IMR-90 (cell line): ENCODE data around the gene RINT1. TPM values are rescaled to one million over a fixed set of nuclear protein-coding genes. Genes with fewer than 3 reads are reported as not detected.
A peak's percentile ranks its signal among the peaks of the same experiment; 100 is the strongest.

Experiments
- BHLHE40 ChIP-seq: fragments of 150-350 bp; IDR thresholded peaks from 2 replicates; pipeline ENCODE4 v1.6.1; 2016; ENCODE audit warnings: mild to moderate bottlenecking, low read depth, low read length
- MXI1 ChIP-seq: IDR thresholded peaks from 2 replicates; pipeline ENCODE4 v1.6.1; 2012; ENCODE audit warnings: low read depth, mild to moderate bottlenecking, low read length, moderate library complexity, borderline replicate concordance
- RAD21 ChIP-seq: IDR thresholded peaks from 2 replicates; pipeline ENCODE4 v1.6.1; 2012; ENCODE audit warnings: low read length, improper control_type of control experiment
- SMC3 ChIP-seq: fragments of 150-350 bp; IDR thresholded peaks from 2 replicates; pipeline ENCODE4 v1.6.1; 2016; ENCODE audit warnings: low read depth, mild to moderate bottlenecking, antibody characterized with exemption, low read length, moderate library complexity
- polyA plus RNA-seq, 3 experiments: library from polyadenylated mRNA; depleted of rRNA; stranded (reverse); fragments of >200 nt; gene quantifications; 2 replicates each; pipeline ENCODE4 v1.2.3, GENCODE V29; 2012; ENCODE audit warnings: low replicate concordance in 1 of 3
- total RNA-seq: library from RNA; depleted of rRNA; stranded (reverse); fragments of >200 nt; gene quantifications from 2 replicates; pipeline ENCODE4 v1.2.3, GENCODE V29; 2012

The RINT1 gene
- total and polyA plus RNA-seq, 2 of the 4 experiments (the other 2 are of a cell fraction), result 15.9 to 23.1 TPM

DNA sequence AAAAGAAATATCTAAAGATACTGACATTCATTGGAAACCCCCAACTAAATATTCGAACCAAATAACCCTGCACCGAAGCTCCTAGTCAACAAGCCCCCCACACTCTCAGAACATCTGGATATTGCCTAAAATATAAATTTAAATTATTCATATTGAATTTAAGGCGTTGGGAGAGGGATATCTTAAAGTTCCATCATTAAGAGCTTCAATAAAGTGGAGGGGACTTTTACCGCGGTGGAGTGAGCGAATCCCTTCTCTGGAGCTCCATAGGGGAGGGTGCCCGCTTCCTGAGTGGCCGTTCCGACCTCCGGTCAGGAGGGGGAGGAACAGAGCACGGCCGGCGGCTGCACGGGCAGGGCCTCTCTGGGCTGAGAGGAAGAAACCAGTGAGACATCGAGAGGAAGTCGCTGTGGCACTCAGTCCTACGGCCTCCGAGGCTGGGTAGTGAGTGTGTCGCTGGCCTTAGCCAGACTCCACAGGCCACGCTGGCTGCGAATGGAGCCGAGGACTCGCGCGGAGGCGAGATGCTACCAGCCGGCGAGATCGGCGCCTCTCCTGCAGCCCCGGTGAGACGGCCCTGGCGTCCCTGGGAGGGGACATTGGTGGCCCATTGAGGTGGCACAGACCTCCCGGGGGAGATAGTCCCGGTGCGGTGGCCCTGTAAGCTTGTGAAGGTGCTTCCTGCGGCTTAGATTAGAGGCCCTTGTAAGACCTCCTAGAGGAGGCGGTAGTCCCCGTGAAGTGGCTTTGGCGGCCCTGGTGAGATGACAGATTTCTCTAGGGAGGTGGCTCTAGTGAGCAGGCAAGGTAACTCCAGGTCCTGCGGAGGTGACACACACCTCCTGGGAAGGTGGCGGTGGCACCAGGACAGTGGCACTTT lies at the start of gene RINT1 (continued):
- TF ChIP-seq RAD21 (peak; percentile 36), MXI1 (peak; percentile 74; the same call in 1 of the 2 replicates), SMC3 (peak; percentile 25; the same call in 1 of the 2 replicates), BHLHE40 (peak; percentile 90)
